GM23338 (cell line): Measurements from ENCODE around the gene VWC2. TPM values are rescaled to one million over a fixed set of nuclear protein-coding genes. Genes with fewer than 3 reads are reported as not detected.
A peak's percentile ranks its signal among the peaks of the same experiment; 100 is the strongest.
"Not testable (repeated sequence)": the region's sequence is repeated elsewhere in the genome, so short reads cannot be mapped to it uniquely, and the experiment has no call there.

Experiments used
- ATAC-seq: fragments of 200-7000 bp; cut with Tn5 transposase; 3 replicates; pipeline ENCODE4 v1.9.1; 2020
- DNase-seq: peaks from one replicate; pipeline ENCODE4 v3.0.0-alpha.2; 2015; ENCODE audit warnings: low spot score
- H2AFZ ChIP-seq: fragments of 200-600 bp; sonication (generic); 2 replicates; pipeline ENCODE4 v1.8.0; 2016; ENCODE audit warnings: antibody characterized with exemption, mild to moderate bottlenecking, moderate library complexity
- H3F3A ChIP-seq: fragments of 200-600 bp; sonication (generic); replicated peaks from 2 replicates; pipeline ENCODE4 v1.8.0; 2017; ENCODE audit warnings: antibody characterized with exemption, mixed run types, low read depth
- H3K27ac ChIP-seq: fragments of 200-600 bp; sonication (generic); 2 replicates; pipeline ENCODE4 v1.6.1; 2016; ENCODE audit warnings: low read depth
- H3K27me3 ChIP-seq: fragments of 200-600 bp; sonication (generic); 2 replicates; pipeline ENCODE4 v1.8.0; 2016; ENCODE audit warnings: mild to moderate bottlenecking, mixed run types, moderate library complexity; ENCODE audit not compliant: insufficient read depth
- H3K36me3 ChIP-seq: fragments of 200-600 bp; sonication (generic); 2 replicates; pipeline ENCODE4 v1.8.0; 2016; ENCODE audit warnings: mild to moderate bottlenecking; ENCODE audit not compliant: insufficient read depth
- H3K4me1 ChIP-seq: fragments of 200-600 bp; sonication (generic); 2 replicates; pipeline ENCODE4 v1.8.0; 2016; ENCODE audit warnings: mild to moderate bottlenecking, moderate library complexity; ENCODE audit not compliant: insufficient read depth
- H3K4me2 ChIP-seq: fragments of 200-600 bp; sonication (generic); 2 replicates; pipeline ENCODE4 v1.7.1; 2017; ENCODE audit warnings: mixed run types
- H3K4me3 ChIP-seq: fragments of 200-600 bp; sonication (generic); 2 replicates; pipeline ENCODE4 v1.6.1; 2016; ENCODE audit warnings: mixed run types
- H3K79me2 ChIP-seq: fragments of 200-600 bp; sonication (generic); replicated peaks from 2 replicates; pipeline ENCODE4 v1.8.0; 2017; ENCODE audit warnings: mild to moderate bottlenecking; ENCODE audit not compliant: insufficient read depth
- H3K9me2 ChIP-seq: fragments of 200-600 bp; sonication (generic); 2 replicates; pipeline ENCODE4 v1.8.0; 2017; ENCODE audit not compliant: insufficient read depth
- H4K20me1 ChIP-seq: fragments of 200-600 bp; sonication (generic); replicated peaks from 2 replicates; pipeline ENCODE4 v1.8.0; 2017; ENCODE audit warnings: mild to moderate bottlenecking; ENCODE audit not compliant: insufficient read depth
- H3K27ac Mint-ChIP-seq: 2 replicates; pipeline ENCODE4 v1.8.0; 2020; ENCODE audit warnings: inconsistent platforms, mild to moderate bottlenecking, moderate library complexity, mixed read lengths
- H3K27me3 Mint-ChIP-seq: 3 replicates; pipeline ENCODE4 v1.8.0; 2022; ENCODE audit warnings: low read depth, mild to moderate bottlenecking, moderate library complexity, mixed read lengths, inconsistent platforms; ENCODE audit not compliant: insufficient read depth, poor library complexity
- H3K36me3 Mint-ChIP-seq: 3 replicates; pipeline ENCODE4 v1.8.0; 2021; ENCODE audit warnings: low read depth, mild to moderate bottlenecking, inconsistent platforms, moderate library complexity, mixed read lengths
- H3K4me1 Mint-ChIP-seq: 3 replicates; pipeline ENCODE4 v1.8.0; 2020; ENCODE audit warnings: mild to moderate bottlenecking, inconsistent platforms, mixed read lengths
- H3K4me3 Mint-ChIP-seq: 3 replicates; pipeline ENCODE4 v1.8.0; 2021; ENCODE audit warnings: moderate library complexity, mild to moderate bottlenecking, inconsistent platforms, mixed read lengths
- H3K9me3 Mint-ChIP-seq: 3 replicates; pipeline ENCODE4 v1.8.0; 2020; ENCODE audit warnings: moderate library complexity, mild to moderate bottlenecking, inconsistent platforms, mixed read lengths
- CREB1 ChIP-seq: fragments of 250-450 bp; sonication (Bioruptor Pico); IDR thresholded peaks from 2 replicates; pipeline ENCODE4 v1.5.0; 2020; ENCODE audit warnings: low read depth, mild to moderate bottlenecking, moderate library complexity
- CTCF ChIP-seq, 2 experiments: fragments of 200-600 bp in 1 of 2; sonication (generic) in 1 of 2; conservative IDR thresholded peaks; 2 replicates each; pipeline versions ENCODE4 v1.5.1 to v1.6.1; 2016 to 2017; ENCODE audit warnings: antibody characterized with exemption in 2 of 2, low read depth in 2 of 2, mild to moderate bottlenecking in 2 of 2, moderate library complexity in 1 of 2
- ETS1 ChIP-seq: IDR thresholded peaks from 2 replicates; pipeline ENCODE4 v1.6.1; 2016; ENCODE audit warnings: antibody characterized with exemption
- EZH2 ChIP-seq: fragments of 200-600 bp; sonication (generic); IDR thresholded peaks from one replicate; pipeline ENCODE4 v1.8.0; 2017; ENCODE audit warnings: antibody characterized with exemption, mild to moderate bottlenecking, low read depth; ENCODE audit not compliant: unreplicated experiment
- EZH2phosphoT487 ChIP-seq: fragments of 200-600 bp; sonication (generic); IDR thresholded peaks from one replicate; pipeline ENCODE4 v1.8.1; 2018; ENCODE audit warnings: antibody characterized with exemption; ENCODE audit not compliant: unreplicated experiment
- NANOG ChIP-seq: IDR thresholded peaks from 2 replicates; pipeline ENCODE4 v1.6.1; 2016; ENCODE audit warnings: antibody characterized with exemption, borderline replicate concordance
- ZNF114 ChIP-seq: fragments of 250-450 bp; sonication (Bioruptor Pico); IDR thresholded peaks from 2 replicates; pipeline ENCODE4 v1.5.0; 2020; ENCODE audit warnings: mild to moderate bottlenecking, moderate library complexity
- polyA plus RNA-seq: library from polyadenylated mRNA; unstranded; fragments of >200 nt; fragmentation: Nextera tagmentation; extraction: Ambion mirVana; gene quantifications from 2 replicates; pipeline ENCODE4 v1.2.1, GENCODE V29; 2016
- total RNA-seq: library from RNA; depleted of rRNA; stranded (reverse); fragments of >200 nt; shearing (Covaris generic); gene quantifications from 2 replicates; pipeline ENCODE4 v1.2.3, GENCODE V29; 2014

The VWC2 gene
- total and polyA plus RNA-seq, 2 experiments from 2014 or later, result 0.15 to 0.45 TPM

- Histone ChIP-seq H3K27me3 (no peaks in the 10 kb centered on the region), H3K27ac (no peak overlapping the region), H4K20me1 (no peaks in the 10 kb centered on the region), H3K4me1 (peaks cover 4% of the 10 kb centered on the region; the same call in 1 of the 2 replicates), H3K36me3 (no peaks in the 10 kb centered on the region), H2AFZ (no peak overlapping the region), H3K79me2 (no peaks in the 10 kb centered on the region), H3K4me2 (no peak overlapping the region), H3K9me2 (no peaks in the 10 kb centered on the region), H3K4me3 (no peak overlapping the region), H3F3A (no peaks in the 10 kb centered on the region)
- ATAC-seq, result no peak
- Mint-ChIP-seq H3K4me3 (no peak overlapping the region), H3K36me3 (peaks cover 3% of the 10 kb centered on the region; the same call in 1 of the 3 replicates), H3K27me3 (peaks cover 1% of the 10 kb centered on the region), H3K9me3 (peaks cover 3% of the 10 kb centered on the region; the same call in 1 of the 3 replicates), H3K4me1 (peaks cover 29% of the 10 kb centered on the region), H3K27ac (no peak overlapping the region)
- TF ChIP-seq CTCF (conservative IDR thresholded peaks at IDR 0.05; ENCODE audit: low read depth in 2 of 2) (peak; percentile 41 to 61), EZH2phosphoT487 (no peak)
- DNase-seq, result peak; percentile 41
Measured at GRCh38 chr7:49850921-49851613, 77.6 kb downstream of the VWC2 start.

GRCh38 chr7:49851614-49851934, 78.1 kb downstream of the VWC2 start:
- H3K79me2 ChIP-seq, H3K36me3 Mint-ChIP-seq, H3K27me3 ChIP-seq, H3F3A ChIP-seq, H3K4me2 ChIP-seq, H3K4me1 ChIP-seq, H3K27me3 Mint-ChIP-seq, H3K4me3 Mint-ChIP-seq, H3K9me2 ChIP-seq, H3K4me3 ChIP-seq, H2AFZ ChIP-seq, H4K20me1 ChIP-seq, H3K27ac Mint-ChIP-seq, H3K9me3 Mint-ChIP-seq, H3K36me3 ChIP-seq, ATAC-seq, DNase-seq, H3K27ac ChIP-seq: not testable (repeated sequence)
- H3K4me1 Mint-ChIP-seq, result peaks cover 29% of the 10 kb centered on the region

GRCh38 chr7:49852619-49853462, 79.4 kb downstream of the VWC2 start:
- peaks cover 9% of the 10 kb centered on the region; the same call in 1 of the 2 replicates for H3K9me2 ChIP-seq
- DNase-seq (peak; percentile 89), ATAC-seq (peak; percentile 85)
- no peaks in the 10 kb centered on the region for H3K27me3 ChIP-seq
- H4K20me1 ChIP-seq, result no peaks in the 10 kb centered on the region
- H3K4me2 ChIP-seq, result no peak overlapping the region
- H3K79me2 ChIP-seq, result no peaks in the 10 kb centered on the region
- Mint-ChIP-seq H3K9me3 (peaks cover 8% of the 10 kb centered on the region; the same call in 1 of the 3 replicates), H3K27ac (no peak overlapping the region), H3K4me1 (peaks cover 27% of the 10 kb centered on the region), H3K27me3 (no peaks in the 10 kb centered on the region), H3K36me3 (peaks cover 14% of the 10 kb centered on the region; the same call in 2 of the 3 replicates), H3K4me3 (no peak overlapping the region)
- no peaks in the 10 kb centered on the region for H3K36me3 ChIP-seq
- H3F3A ChIP-seq, result no peaks in the 10 kb centered on the region
- H3K4me3 ChIP-seq, result no peak overlapping the region
- H3K27ac ChIP-seq, result no peak overlapping the region
- peaks cover 4% of the 10 kb centered on the region; the same call in 1 of the 2 replicates for H3K4me1 ChIP-seq
- 0 out of 2 replicates have a peak overlapping the region, but pooled peaks have one; percentile 8 for H2AFZ ChIP-seq
- TF ChIP-seq EZH2 (no peak), EZH2phosphoT487 (no peak), NANOG (no peak), ZNF114 (CRISPR knock-in tag) (no peak), CREB1 (no peak), ETS1 (no peak)
